Urinary bladder (tissue), 4 donors: ENCODE results near the gene SOX14. TPM values are rescaled to one million over a fixed set of nuclear protein-coding genes. Genes with fewer than 3 reads are reported as not detected.

ENCODE experiments used
- DNase-seq: peaks from one replicate; pipeline ENCODE4 v3.0.0-alpha.2; 2015; ENCODE audit errors: extremely low spot score
- H3K27ac ChIP-seq: one replicate; pipeline ENCODE4 v1.5.1; 2013; ENCODE audit warnings: low read depth, mild to moderate bottlenecking, moderate library complexity
- H3K36me3 ChIP-seq: one replicate; pipeline ENCODE4 v1.6.1; 2013; ENCODE audit warnings: mild to moderate bottlenecking, moderate library complexity; ENCODE audit not compliant: insufficient read depth
- H3K4me1 ChIP-seq: one replicate; pipeline ENCODE4 v1.6.1; 2013; ENCODE audit warnings: mild to moderate bottlenecking, moderate library complexity; ENCODE audit not compliant: insufficient read depth
- H3K4me3 ChIP-seq: one replicate; pipeline ENCODE4 v1.5.1; 2013; ENCODE audit warnings: low read depth, low read length
- WGBS: extraction: QIAGEN DNeasy Blood & Tissue Kit; methylation state at CpG from one replicate; pipeline ENCODE4 v1.1.7; 2013; 5-methylcytosine and 5-hydroxymethylcytosine counted together
- polyA plus RNA-seq: library from polyadenylated mRNA; stranded (reverse); fragments of 200-250 nt; gene quantifications from one replicate; pipeline ENCODE4 v1.2.3, GENCODE V29; 2013
- total RNA-seq: library from RNA; depleted of rRNA; stranded (reverse); fragments of >200 nt; gene quantifications from one replicate; pipeline ENCODE4 v1.2.3, GENCODE V29; 2014
- donor health status: healthy with polysubstance abuse.
- donor health status: healthy.

The SOX14 gene
- total and polyA plus RNA-seq, 2 donors = not detected

GRCh38 chr3:137764563-137765309, 621 bp downstream of the SOX14 start:
- Histone ChIP-seq H3K36me3 (no peaks in the 10 kb centered on the region), H3K27ac (no peak overlapping the region), H3K4me3 (no peak overlapping the region), H3K4me1 (no peaks in the 10 kb centered on the region)
- no peak for DNase-seq
- WGBS = 3% methylated on average over 58 of the region's 58 CpGs

GRCh38 chr3:137765310-137766033, 1.4 kb downstream of the SOX14 start:
- Histone ChIP-seq H3K4me1 (no peaks in the 10 kb centered on the region), H3K36me3 (no peaks in the 10 kb centered on the region), H3K27ac (no peak overlapping the region), H3K4me3 (no peak overlapping the region)
- DNase-seq = no peak
- 4% methylated on average over 27 of the region's 27 CpGs for WGBS

GRCh38 chr3:137766041-137766875, 2.1 kb downstream of the SOX14 start:
- DNase-seq = no peak
- Histone ChIP-seq H3K27ac (no peak overlapping the region), H3K4me3 (no peak overlapping the region), H3K4me1 (no peaks in the 10 kb centered on the region), H3K36me3 (no peaks in the 10 kb centered on the region)
- WGBS = 6% methylated on average over 21 of the region's 21 CpGs

GRCh38 chr3:137766876-137767537, 2.9 kb downstream of the SOX14 start:
- Histone ChIP-seq H3K4me1 (peaks cover 2% of the 10 kb centered on the region), H3K27ac (no peak overlapping the region), H3K4me3 (no peak overlapping the region), H3K36me3 (no peaks in the 10 kb centered on the region)
- 3% methylated on average over 22 of the region's 22 CpGs for WGBS
- no peak for DNase-seq

- Histone ChIP-seq H3K4me3 (peak overlapping the region; percentile 25), H3K36me3 (no peaks in the 10 kb centered on the region), H3K27ac (no peak overlapping the region), H3K4me1 (peaks cover 2% of the 10 kb centered on the region)
- DNase-seq = no peak
- WGBS = 3% methylated on average over 36 of the region's 36 CpGs
These were observed 3.6 kb downstream of the SOX14 start for GRCh38 chr3:137767538-137768360.

GRCh38 chr3:137768361-137769321, 4.5 kb downstream of the SOX14 start:
- peaks cover 2% of the 10 kb centered on the region for H3K4me1 ChIP-seq
- H3K4me3 ChIP-seq = peak overlapping the region; percentile 25
- H3K36me3 ChIP-seq = no peaks in the 10 kb centered on the region
- 2% methylated on average over 59 of the region's 59 CpGs for WGBS
- DNase-seq = no peak
- H3K27ac ChIP-seq = no peak overlapping the region

- H3K36me3 ChIP-seq = no peaks in the 10 kb centered on the region
- H3K4me1 ChIP-seq = peaks cover 2% of the 10 kb centered on the region
- 20% methylated on average over 23 of the region's 23 CpGs for WGBS
- DNase-seq = no peak
- no peak overlapping the region for H3K4me3 ChIP-seq
- H3K27ac ChIP-seq = no peak overlapping the region
These were observed 5.4 kb downstream of the SOX14 start for GRCh38 chr3:137769322-137770065.

- DNase-seq = no peak
- H3K4me1 ChIP-seq = peaks cover 2% of the 10 kb centered on the region
- no peak overlapping the region for H3K27ac ChIP-seq
- WGBS = 10% methylated on average over 40 of the region's 40 CpGs
- no peak overlapping the region for H3K4me3 ChIP-seq
- no peaks in the 10 kb centered on the region for H3K36me3 ChIP-seq
These were observed 6.1 kb downstream of the SOX14 start for GRCh38 chr3:137770066-137770834.

- Histone ChIP-seq H3K27ac (no peak overlapping the region), H3K4me1 (peaks cover 2% of the 10 kb centered on the region), H3K4me3 (peak overlapping the region; percentile 6), H3K36me3 (no peaks in the 10 kb centered on the region)
- DNase-seq = no peak
- 2% methylated on average over 45 of the region's 45 CpGs for WGBS
These were observed 6.8 kb downstream of the SOX14 start for GRCh38 chr3:137770835-137771399.

GRCh38 chr3:137771401-137772213, 7.5 kb downstream of the SOX14 start:
- Histone ChIP-seq H3K4me1 (peaks cover 2% of the 10 kb centered on the region), H3K4me3 (no peak overlapping the region), H3K27ac (no peak overlapping the region), H3K36me3 (no peaks in the 10 kb centered on the region)
- 2% methylated on average over 53 of the region's 53 CpGs for WGBS
- DNase-seq = no peak
